HepG2 (cell line): ENCODE measurements around the gene H2AZ2. TPM values are rescaled to one million over a fixed set of nuclear protein-coding genes. Genes with fewer than 3 reads are reported as not detected.

Source experiments
- CEBPB ChIP-seq: IDR thresholded peaks from 2 replicates; pipeline ENCODE4 v1.6.1; 2011; ENCODE audit warnings: low read depth, low read length, improper control_type of control experiment, borderline replicate concordance
- EEA1 ChIP-seq: sonication (generic); formaldehyde crosslinking; IDR thresholded peaks from 2 replicates; pipeline ENCODE4 v1.5.1; 2020; ENCODE audit warnings: mild to moderate bottlenecking, missing genetic modification reagents, borderline replicate concordance
- MYNN ChIP-seq: sonication (generic); formaldehyde crosslinking; IDR thresholded peaks from 2 replicates; pipeline ENCODE4 v1.4.0; 2020; ENCODE audit warnings: mild to moderate bottlenecking, low read depth, missing genetic modification reagents
- NFRKB ChIP-seq: fragments of 450-650 bp; IDR thresholded peaks from 2 replicates; pipeline ENCODE4 v1.6.1; 2017
- PITX1 ChIP-seq: sonication (generic); formaldehyde crosslinking; IDR thresholded peaks from 2 replicates; pipeline ENCODE4 v1.5.1; 2020; ENCODE audit warnings: mild to moderate bottlenecking, missing genetic modification reagents
- RELA ChIP-seq: sonication (generic); formaldehyde crosslinking; IDR thresholded peaks from 2 replicates; pipeline ENCODE4 v1.4.0; 2020; ENCODE audit warnings: missing genetic modification reagents
- SMAD3 ChIP-seq: sonication (generic); formaldehyde crosslinking; IDR thresholded peaks from 2 replicates; pipeline ENCODE4 v1.4.0; 2020; ENCODE audit warnings: missing genetic modification reagents
- SRY ChIP-seq: sonication (generic); formaldehyde crosslinking; IDR thresholded peaks from 2 replicates; pipeline ENCODE4 v1.8.0; 2022; ENCODE audit warnings: mild to moderate bottlenecking, missing genetic modification reagents
- ZNF205 ChIP-seq: IDR thresholded peaks from 2 replicates; pipeline ENCODE4 v1.6.1; 2018; ENCODE audit warnings: missing biosample characterization, missing genetic modification reagents
- ZNF225 ChIP-seq: sonication (generic); formaldehyde crosslinking; IDR thresholded peaks from 2 replicates; pipeline ENCODE4 v1.4.0; 2020; ENCODE audit warnings: mild to moderate bottlenecking, missing genetic modification reagents
- ZNF331 ChIP-seq: sonication (generic); formaldehyde crosslinking; IDR thresholded peaks from 2 replicates; pipeline ENCODE4 v1.4.0; 2020; ENCODE audit warnings: missing genetic modification reagents
- ZNF558 ChIP-seq: sonication (generic); formaldehyde crosslinking; IDR thresholded peaks from 2 replicates; pipeline ENCODE4 v1.9.0; 2022; ENCODE audit warnings: mild to moderate bottlenecking, missing genetic modification reagents, borderline replicate concordance
- ZNF768 ChIP-seq: sonication (generic); formaldehyde crosslinking; IDR thresholded peaks from 2 replicates; pipeline ENCODE4 v1.4.0; 2020; ENCODE audit warnings: missing genetic modification reagents
- polyA plus RNA-seq, 8 experiments: library from polyadenylated mRNA; depleted of rRNA in 3 of 8; stranded (reverse) in 7 of 8; unstranded in 1 of 8; fragments of >200 nt; fragmentation: Illumina TruSeq in 4 of 8; extraction: Trizol in 4 of 8; gene quantifications; 2 replicates each; pipeline versions ENCODE4 v1.2.1 to v1.2.3, GENCODE V29; 2011 to 2016; ENCODE audit warnings: low read depth in 4 of 8, missing spikeins in 1 of 8, mixed read lengths in 1 of 8; ENCODE audit not compliant: insufficient read depth in 1 of 8
- total RNA-seq, 5 experiments: library from RNA; depleted of rRNA; stranded (reverse); fragments of >200 nt; fragmentation: Illumina TruSeq; extraction: Trizol; gene quantifications; 2 replicates each; pipeline ENCODE4 v1.2.3, GENCODE V29; 2016; ENCODE audit warnings: low read depth in 1 of 5
- TF ChIP-seq, protein P1 (sequence below): sonication (generic); formaldehyde crosslinking; IDR thresholded peaks from 2 replicates; pipeline ENCODE4 v1.5.1; 2020; ENCODE audit warnings: missing genetic modification reagents, mild to moderate bottlenecking, borderline replicate concordance
- TF ChIP-seq, protein P2 (sequence below): sonication (generic); formaldehyde crosslinking; IDR thresholded peaks from 2 replicates; pipeline ENCODE4 v1.8.1; 2023; ENCODE audit warnings: mild to moderate bottlenecking, missing genetic modification reagents
- TF ChIP-seq, protein P3 (sequence below), 2 experiments: fragments of 450-650 bp in 1 of 2; sonication (generic) in 1 of 2; formaldehyde crosslinking in 1 of 2; IDR thresholded peaks; 2 replicates each; pipeline versions ENCODE4 v1.6.1 to v1.8.0; 2016 to 2022; ENCODE audit warnings: antibody characterized with exemption in 1 of 2, mild to moderate bottlenecking in 1 of 2, missing genetic modification reagents in 1 of 2
- TF ChIP-seq, protein P4 (sequence below): sonication (generic); formaldehyde crosslinking; IDR thresholded peaks from 2 replicates; pipeline ENCODE4 v1.4.0; 2020; ENCODE audit warnings: missing genetic modification reagents

Gene H2AZ2
- total and polyA plus RNA-seq, 2 of the 13 experiments (the other 11 are each of a cell fraction or from before 2014, with no cell fraction given): 121 to 223 TPM

DNA sequence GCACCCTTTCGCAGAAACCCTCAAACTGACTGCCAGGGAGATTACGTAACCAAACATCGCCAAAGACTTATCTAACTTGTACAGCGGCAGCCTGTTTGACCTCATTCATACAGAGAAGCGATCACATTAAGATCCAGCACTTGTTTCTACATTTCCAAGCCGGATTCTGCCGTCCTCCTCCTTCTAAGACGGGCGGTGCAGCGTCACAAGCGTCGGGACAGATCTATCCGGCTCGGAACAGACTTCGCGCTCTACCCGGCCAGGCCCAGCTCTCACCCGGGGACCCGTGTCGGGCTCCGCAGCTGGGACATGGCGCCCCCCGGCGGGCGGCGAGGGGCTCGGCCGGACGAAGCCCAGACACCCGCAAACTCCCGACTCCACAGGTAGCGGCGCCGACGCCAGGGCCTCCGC, 373 bp downstream of the H2AZ2 start (continued):
- TF ChIP-seq, protein P1, sequence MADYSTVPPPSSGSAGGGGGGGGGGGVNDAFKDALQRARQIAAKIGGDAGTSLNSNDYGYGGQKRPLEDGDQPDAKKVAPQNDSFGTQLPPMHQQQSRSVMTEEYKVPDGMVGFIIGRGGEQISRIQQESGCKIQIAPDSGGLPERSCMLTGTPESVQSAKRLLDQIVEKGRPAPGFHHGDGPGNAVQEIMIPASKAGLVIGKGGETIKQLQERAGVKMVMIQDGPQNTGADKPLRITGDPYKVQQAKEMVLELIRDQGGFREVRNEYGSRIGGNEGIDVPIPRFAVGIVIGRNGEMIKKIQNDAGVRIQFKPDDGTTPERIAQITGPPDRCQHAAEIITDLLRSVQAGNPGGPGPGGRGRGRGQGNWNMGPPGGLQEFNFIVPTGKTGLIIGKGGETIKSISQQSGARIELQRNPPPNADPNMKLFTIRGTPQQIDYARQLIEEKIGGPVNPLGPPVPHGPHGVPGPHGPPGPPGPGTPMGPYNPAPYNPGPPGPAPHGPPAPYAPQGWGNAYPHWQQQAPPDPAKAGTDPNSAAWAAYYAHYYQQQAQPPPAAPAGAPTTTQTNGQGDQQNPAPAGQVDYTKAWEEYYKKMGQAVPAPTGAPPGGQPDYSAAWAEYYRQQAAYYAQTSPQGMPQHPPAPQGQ (CRISPR knock-in tag): no peak
- no peak for TF ChIP-seq NFRKB
- TF ChIP-seq ZNF768 (CRISPR knock-in tag): peak; percentile 54; the same call in 1 of the 2 replicates
- TF ChIP-seq SMAD3 (CRISPR knock-in tag): 0 out of 2 replicates have a peak, but pooled peaks have one; percentile 8
- TF ChIP-seq ZNF558 (CRISPR knock-in tag): 0 out of 2 replicates have a peak, but pooled peaks have one; percentile 6
- TF ChIP-seq SRY (CRISPR knock-in tag): 0 out of 2 replicates have a peak, but pooled peaks have one; percentile 33
- TF ChIP-seq ZNF205 (CRISPR knock-in tag): no peak
- no peak for TF ChIP-seq MYNN (CRISPR knock-in tag)
- TF ChIP-seq, protein P2, sequence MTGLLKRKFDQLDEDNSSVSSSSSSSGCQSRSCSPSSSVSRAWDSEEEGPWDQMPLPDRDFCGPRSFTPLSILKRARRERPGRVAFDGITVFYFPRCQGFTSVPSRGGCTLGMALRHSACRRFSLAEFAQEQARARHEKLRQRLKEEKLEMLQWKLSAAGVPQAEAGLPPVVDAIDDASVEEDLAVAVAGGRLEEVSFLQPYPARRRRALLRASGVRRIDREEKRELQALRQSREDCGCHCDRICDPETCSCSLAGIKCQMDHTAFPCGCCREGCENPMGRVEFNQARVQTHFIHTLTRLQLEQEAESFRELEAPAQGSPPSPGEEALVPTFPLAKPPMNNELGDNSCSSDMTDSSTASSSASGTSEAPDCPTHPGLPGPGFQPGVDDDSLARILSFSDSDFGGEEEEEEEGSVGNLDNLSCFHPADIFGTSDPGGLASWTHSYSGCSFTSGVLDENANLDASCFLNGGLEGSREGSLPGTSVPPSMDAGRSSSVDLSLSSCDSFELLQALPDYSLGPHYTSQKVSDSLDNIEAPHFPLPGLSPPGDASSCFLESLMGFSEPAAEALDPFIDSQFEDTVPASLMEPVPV (CRISPR knock-in tag): no peak
- TF ChIP-seq, protein P3, sequence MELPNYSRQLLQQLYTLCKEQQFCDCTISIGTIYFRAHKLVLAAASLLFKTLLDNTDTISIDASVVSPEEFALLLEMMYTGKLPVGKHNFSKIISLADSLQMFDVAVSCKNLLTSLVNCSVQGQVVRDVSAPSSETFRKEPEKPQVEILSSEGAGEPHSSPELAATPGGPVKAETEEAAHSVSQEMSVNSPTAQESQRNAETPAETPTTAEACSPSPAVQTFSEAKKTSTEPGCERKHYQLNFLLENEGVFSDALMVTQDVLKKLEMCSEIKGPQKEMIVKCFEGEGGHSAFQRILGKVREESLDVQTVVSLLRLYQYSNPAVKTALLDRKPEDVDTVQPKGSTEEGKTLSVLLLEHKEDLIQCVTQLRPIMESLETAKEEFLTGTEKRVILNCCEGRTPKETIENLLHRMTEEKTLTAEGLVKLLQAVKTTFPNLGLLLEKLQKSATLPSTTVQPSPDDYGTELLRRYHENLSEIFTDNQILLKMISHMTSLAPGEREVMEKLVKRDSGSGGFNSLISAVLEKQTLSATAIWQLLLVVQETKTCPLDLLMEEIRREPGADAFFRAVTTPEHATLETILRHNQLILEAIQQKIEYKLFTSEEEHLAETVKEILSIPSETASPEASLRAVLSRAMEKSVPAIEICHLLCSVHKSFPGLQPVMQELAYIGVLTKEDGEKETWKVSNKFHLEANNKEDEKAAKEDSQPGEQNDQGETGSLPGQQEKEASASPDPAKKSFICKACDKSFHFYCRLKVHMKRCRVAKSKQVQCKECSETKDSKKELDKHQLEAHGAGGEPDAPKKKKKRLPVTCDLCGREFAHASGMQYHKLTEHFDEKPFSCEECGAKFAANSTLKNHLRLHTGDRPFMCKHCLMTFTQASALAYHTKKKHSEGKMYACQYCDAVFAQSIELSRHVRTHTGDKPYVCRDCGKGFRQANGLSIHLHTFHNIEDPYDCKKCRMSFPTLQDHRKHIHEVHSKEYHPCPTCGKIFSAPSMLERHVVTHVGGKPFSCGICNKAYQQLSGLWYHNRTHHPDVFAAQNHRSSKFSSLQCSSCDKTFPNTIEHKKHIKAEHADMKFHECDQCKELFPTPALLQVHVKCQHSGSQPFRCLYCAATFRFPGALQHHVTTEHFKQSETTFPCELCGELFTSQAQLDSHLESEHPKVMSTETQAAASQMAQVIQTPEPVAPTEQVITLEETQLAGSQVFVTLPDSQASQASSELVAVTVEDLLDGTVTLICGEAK (IDR thresholded peaks at IDR 0.05): no peak
- TF ChIP-seq, protein P3 (CRISPR knock-in tag; IDR thresholded peaks at IDR 0.05): peak; percentile 45; the same call in 1 of the 2 replicates
- TF ChIP-seq CEBPB: peak; percentile 78
- peak; percentile 64; the same call in 1 of the 2 replicates for TF ChIP-seq EEA1 (CRISPR knock-in tag)
- 0 out of 2 replicates have a peak, but pooled peaks have one; percentile 7 for TF ChIP-seq ZNF331 (CRISPR knock-in tag)
- TF ChIP-seq RELA (CRISPR knock-in tag): no peak
- TF ChIP-seq, protein P4, sequence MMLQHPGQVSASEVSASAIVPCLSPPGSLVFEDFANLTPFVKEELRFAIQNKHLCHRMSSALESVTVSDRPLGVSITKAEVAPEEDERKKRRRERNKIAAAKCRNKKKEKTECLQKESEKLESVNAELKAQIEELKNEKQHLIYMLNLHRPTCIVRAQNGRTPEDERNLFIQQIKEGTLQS (CRISPR knock-in tag): no peak
- TF ChIP-seq PITX1: 0 out of 2 replicates have a peak, but pooled peaks have one; percentile 21
- no peak for TF ChIP-seq ZNF225 (CRISPR knock-in tag)
